Right ventricle myocardium superior (tissue), 1 donor: Measurements from ENCODE around the gene GPATCH3. TPM values are rescaled to one million over a fixed set of nuclear protein-coding genes. Genes with fewer than 3 reads are reported as not detected.
"Not testable (repeated sequence)": the region's sequence is repeated elsewhere in the genome, so short reads cannot be mapped to it uniquely, and the experiment has no call there.

ENCODE experiments used
- ATAC-seq: fragments of 200-7000 bp; cut with Tn5 transposase; one replicate; pipeline ENCODE4 v1.9.1; 2020; ENCODE audit warnings: mild to moderate bottlenecking; ENCODE audit not compliant: poor library complexity
- DNase-seq: peaks from one replicate; pipeline ENCODE4 v3.0.0-alpha.2; 2020
- intact Hi-C: fragments of 100-400 bp; cut with DNase I; formaldehyde crosslinking; loops from one replicate; pipeline ENCODE4 v1.11.2; 2022
- total RNA-seq: library from RNA; stranded (reverse); fragmentation: NEBNext Ultra II Directional; extraction: Animal tissue kit (Norgen Biotek cat#: 25700); gene quantifications from one replicate; pipeline ENCODE4 v1.2.1, GENCODE V29; 2021
- donor health status: DM: no; HTN: yes; CAD: no; lungs with severe emphysema.

The GPATCH3 gene
- total RNA-seq, 1 donor from 2014 or later, result 10.4 TPM

GRCh38 chr1:26853600-26853999 lies 46.7 kb downstream of the GPATCH3 start:
- no peak for ATAC-seq
- DNase-seq, result no peak
- intact Hi-C loops, result loop anchor here (1.0 kb wide), 1 partner anchor 25 kb away; no protein-coding TSS in a partner anchor

- peak; percentile 82 for ATAC-seq
- peak; percentile 86 for DNase-seq
- intact Hi-C loops, result loop anchor here (1.0 kb wide), 1 partner anchor 25 kb away; no protein-coding TSS in a partner anchor
These were observed 47.1 kb downstream of the GPATCH3 start for GRCh38 chr1:26853156-26853555.

GRCh38 chr1:26852701-26853100 lies 47.6 kb downstream of the GPATCH3 start:
- intact Hi-C loops, result loop anchor here (1.0 kb wide), 1 partner anchor 26 kb away; no protein-coding TSS in a partner anchor
- DNase-seq (no peak), ATAC-seq (no peak)

GRCh38 chr1:26851106-26851684 lies 49.1 kb downstream of the GPATCH3 start:
- intact Hi-C loops, result no loop called here
- ATAC-seq, result no peak
- no peak for DNase-seq

- DNase-seq (no peak), ATAC-seq (no peak)
These were observed 51.1 kb downstream of the GPATCH3 start for GRCh38 chr1:26848941-26849774.

GRCh38 chr1:26848499-26848898 lies 51.8 kb downstream of the GPATCH3 start:
- ATAC-seq (no peak), DNase-seq (no peak)
- intact Hi-C loops, result no loop called here

More at GRCh38 chr1:26848941-26849774, 51.1 kb downstream of the GPATCH3 start:
- intact Hi-C loops, result no loop called here

- ATAC-seq, intact Hi-C loops, DNase-seq: not testable (repeated sequence)
These were observed 52.4 kb downstream of the GPATCH3 start for GRCh38 chr1:26847826-26848225.

- DNase-seq (no peak), ATAC-seq (no peak)
- intact Hi-C loops, result no loop called here
These were observed 55.7 kb downstream of the GPATCH3 start for GRCh38 chr1:26844424-26845196.

Other genes with a start within 250 kb of the GPATCH3 start
- gene ARID1A, start 204.5 kb downstream of the GPATCH3 start, total RNA-seq, result 29.4 TPM
- gene PIGV, start 112.5 kb downstream of the GPATCH3 start, total RNA-seq, result 5.5 TPM
- gene ZDHHC18, start 73.8 kb downstream of the GPATCH3 start, total RNA-seq, result 14.4 TPM
- not detected for gene SFN, start 37.3 kb downstream of the GPATCH3 start, total RNA-seq
- 15.7 TPM for gene GPN2, start 10.2 kb downstream of the GPATCH3 start, total RNA-seq
- 5.1 TPM for gene NR0B2, start 13.5 kb upstream of the GPATCH3 start, total RNA-seq
- 78.1 TPM for gene NUDC, start 21.3 kb upstream of the GPATCH3 start, total RNA-seq
- gene KDF1, start 60.0 kb upstream of the GPATCH3 start, total RNA-seq, result 0.35 TPM
- 31.7 TPM for gene TRNP1, start 93.2 kb upstream of the GPATCH3 start, total RNA-seq
- gene TENT5B, start 112.4 kb upstream of the GPATCH3 start, total RNA-seq, result 34.6 TPM